Skin epidermis (tissue), 12 donors: ENCODE data around the gene SEPTIN2.
A peak's percentile ranks its signal among the peaks of the same experiment; 100 is the strongest.

Experiments
- H3K27ac ChIP-seq, 21 experiments: fragments of 200-600 bp; sonication (generic) in 11 of 21; one replicate each; pipeline ENCODE4 v1.5.0; 2020; ENCODE audit warnings: mild to moderate bottlenecking in 3 of 21, inconsistent platforms in 2 of 21, moderate library complexity in 2 of 21
- H3K4me3 ChIP-seq, 7 experiments: fragments of 200-600 bp; sonication (generic) in 2 of 7; one replicate each; pipeline ENCODE4 v1.5.0; 2020; ENCODE audit warnings: inconsistent platforms in 2 of 7, mild to moderate bottlenecking in 2 of 7, moderate library complexity in 1 of 7

The SEPTIN2 gene

GRCh38 chr2:241340631-241341163, 25.0 kb downstream of the SEPTIN2 start:
- no peak overlapping the region for H3K4me3 ChIP-seq
- peak overlapping the region in 2 of 21 experiments; percentile 12 to 25 for H3K27ac ChIP-seq

- no peak overlapping the region for H3K27ac ChIP-seq
- H3K4me3 ChIP-seq = no peak overlapping the region
Observed at GRCh38 chr2:241344925-241345651, 29.4 kb downstream of the SEPTIN2 start.

- H3K27ac ChIP-seq = no peak overlapping the region
- no peak overlapping the region for H3K4me3 ChIP-seq
Observed at GRCh38 chr2:241349941-241350340, 34.2 kb downstream of the SEPTIN2 start.

GRCh38 chr2:241350530-241350877, 34.8 kb downstream of the SEPTIN2 start:
- no peak overlapping the region for H3K27ac ChIP-seq

GRCh38 chr2:241350878-241351639, 35.3 kb downstream of the SEPTIN2 start:
- Histone ChIP-seq H3K4me3 (no peak overlapping the region), H3K27ac (no peak overlapping the region)

More at GRCh38 chr2:241350530-241350877, 34.8 kb downstream of the SEPTIN2 start:
- no peak overlapping the region for H3K4me3 ChIP-seq

GRCh38 chr2:241351640-241352031, 35.9 kb downstream of the SEPTIN2 start:
- Histone ChIP-seq H3K27ac (no peak overlapping the region), H3K4me3 (no peak overlapping the region)

GRCh38 chr2:241352227-241352626, 36.5 kb downstream of the SEPTIN2 start:
- Histone ChIP-seq H3K4me3 (no peak overlapping the region), H3K27ac (peak overlapping the region in 2 of 21 experiments; percentile 24 to 25)

GRCh38 chr2:241354668-241355658, 39.2 kb downstream of the SEPTIN2 start:
- Histone ChIP-seq H3K4me3 (peak overlapping the region in 2 of 7 experiments; percentile 4 to 17), H3K27ac (peak overlapping the region in 16 of 21 experiments; percentile 19 to 74 (median 48))

- peak within 1 kb of the TSS; percentile 69 to 95 (median 89) for H3K4me3 ChIP-seq
- peak within 1 kb of the TSS; percentile 75 to 98 (median 91) for H3K27ac ChIP-seq
Observed at GRCh38 chr2:241355983-241356870, 40.5 kb downstream of the SEPTIN2 start, which contains the start of gene FARP2. Gene FARP2 (plus strand): TSS chr2:241356285. CDS start chr2:241373108, 16,823 bp downstream.

- H3K4me3 ChIP-seq = peak overlapping the region; percentile 69 to 95 (median 89)
- peak overlapping the region in 20 of 21 experiments; percentile 75 to 98 (median 91) for H3K27ac ChIP-seq
Observed at GRCh38 chr2:241356871-241357260, 41.1 kb downstream of the SEPTIN2 start.

- Histone ChIP-seq H3K4me3 (peak overlapping the region in 1 of 7 experiments; percentile 82), H3K27ac (peak overlapping the region in 5 of 21 experiments; percentile 7 to 93 (median 34))
Observed at GRCh38 chr2:241357531-241357930, 41.8 kb downstream of the SEPTIN2 start.

GRCh38 chr2:241358470-241358869, 42.7 kb downstream of the SEPTIN2 start:
- Histone ChIP-seq H3K4me3 (peak overlapping the region in 1 of 7 experiments; percentile 3), H3K27ac (peak overlapping the region in 1 of 21 experiments; percentile 39)

GRCh38 chr2:241359481-241360045, 43.8 kb downstream of the SEPTIN2 start:
- Histone ChIP-seq H3K4me3 (no peak overlapping the region), H3K27ac (no peak overlapping the region)

GRCh38 chr2:241363426-241363825, 47.7 kb downstream of the SEPTIN2 start:
- Histone ChIP-seq H3K4me3 (no peak overlapping the region), H3K27ac (peak overlapping the region in 2 of 21 experiments; percentile 9 to 30)

GRCh38 chr2:241364781-241365180, 49.1 kb downstream of the SEPTIN2 start:
- no peak overlapping the region for H3K27ac ChIP-seq
- no peak overlapping the region for H3K4me3 ChIP-seq

GRCh38 chr2:241366678-241367077, 51.0 kb downstream of the SEPTIN2 start:
- peak overlapping the region in 1 of 21 experiments; percentile 17 for H3K27ac ChIP-seq
- H3K4me3 ChIP-seq = no peak overlapping the region

- no peak overlapping the region for H3K4me3 ChIP-seq
- no peak overlapping the region for H3K27ac ChIP-seq
Observed at GRCh38 chr2:241368643-241369042, 52.9 kb downstream of the SEPTIN2 start.
